GM12875 (cell line): Measurements from ENCODE around the gene TYW3.
A peak's percentile ranks its signal among the peaks of the same experiment; 100 is the strongest.
"Not testable (repeated sequence)": the region's sequence is repeated elsewhere in the genome, so short reads cannot be mapped to it uniquely, and the experiment has no call there.

ENCODE experiments used
- H3K4me3 ChIP-seq: one replicate; pipeline ENCODE4 v1.5.1; 2011; ENCODE audit warnings: low read depth, low read length, control low read depth
- CTCF ChIP-seq: IDR thresholded peaks from 2 replicates; pipeline ENCODE4 v1.5.1; 2011; ENCODE audit warnings: low read depth, mild to moderate bottlenecking, control low read depth, inconsistent platforms, low read length, moderate library complexity, borderline replicate concordance; ENCODE audit not compliant: insufficient read depth

TYW3 gene

GRCh38 chr1:74729741-74730478 is 3.0 kb upstream of the TYW3 start:
- no peak overlapping the region for H3K4me3 ChIP-seq
- no peak for TF ChIP-seq CTCF

DNA sequence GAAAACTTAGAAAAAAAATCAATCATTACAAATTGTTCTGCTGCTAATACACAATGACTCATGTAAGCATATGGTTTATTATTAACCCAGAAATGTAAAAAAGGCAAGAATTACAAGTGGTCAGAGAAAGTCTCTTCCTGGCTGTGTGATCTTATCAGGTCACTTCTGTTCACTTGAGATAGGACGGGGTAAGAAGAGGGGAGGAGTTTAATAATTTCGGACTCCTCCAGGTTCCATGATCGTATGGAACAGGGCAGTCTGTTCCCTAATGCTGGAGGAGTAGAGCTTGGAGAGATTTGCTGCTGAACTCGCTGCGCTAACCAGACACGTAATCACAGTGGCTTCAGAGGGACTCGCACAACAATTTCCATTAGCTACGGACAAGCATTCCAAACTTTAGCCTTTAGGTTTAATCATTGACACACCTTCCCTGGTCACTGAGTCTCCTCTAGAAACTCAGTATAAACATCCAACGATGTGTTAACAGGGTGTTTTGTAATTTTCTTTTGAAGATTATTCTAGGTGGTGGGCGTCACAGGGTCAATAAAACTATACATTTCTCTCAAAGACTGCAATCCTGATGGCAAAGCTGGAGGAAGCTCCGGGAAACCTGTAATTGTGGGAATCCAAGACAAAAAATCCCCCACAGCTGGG is 1.4 kb upstream of the TYW3 start:
- H3K4me3 ChIP-seq = no peak overlapping the region
- TF ChIP-seq CTCF = no peak

DNA sequence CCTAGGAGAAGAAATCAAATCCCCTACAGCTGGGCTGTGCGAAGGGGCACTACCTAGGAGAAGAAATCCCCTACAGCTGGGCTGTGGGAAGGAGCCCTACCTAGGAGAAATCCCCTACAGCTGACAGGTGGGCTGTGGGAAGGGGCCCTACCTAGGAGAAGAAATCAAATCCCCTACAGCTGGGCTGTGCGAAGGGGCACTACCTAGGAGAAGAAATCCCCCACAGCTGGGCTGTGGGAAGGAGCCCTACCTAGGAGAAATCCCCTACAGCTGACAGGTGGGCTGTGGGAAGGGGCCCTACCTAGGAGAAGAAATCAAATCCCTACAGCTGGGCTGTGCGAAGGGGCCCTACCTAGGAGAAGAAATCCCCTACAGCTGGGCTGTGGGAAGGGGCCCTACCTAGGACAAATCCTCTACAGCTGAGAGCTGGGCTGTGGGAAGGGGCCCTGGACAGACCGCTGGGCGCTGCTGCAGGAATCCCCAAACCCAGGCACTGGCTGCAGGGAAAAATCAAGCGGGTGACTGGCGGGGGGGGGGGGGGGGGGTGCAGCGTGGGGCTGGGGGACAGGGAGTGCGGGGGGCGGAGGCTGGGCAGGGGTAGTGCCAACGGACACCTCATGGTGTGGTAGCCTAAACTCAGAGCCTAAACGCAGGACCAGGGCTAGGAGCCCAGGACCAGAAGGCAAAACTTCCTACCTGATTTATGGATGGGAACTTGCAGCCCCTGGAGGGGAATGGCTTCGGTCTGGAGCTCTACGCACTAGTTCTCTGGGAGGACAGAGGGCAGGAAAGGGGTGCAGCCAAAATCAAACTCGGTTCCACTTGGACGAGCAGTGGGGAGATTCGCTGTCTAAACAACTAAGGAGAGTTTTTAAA is 643 bp upstream of the TYW3 start:
- H3K4me3 ChIP-seq = peak overlapping the region; percentile 90

DNA sequence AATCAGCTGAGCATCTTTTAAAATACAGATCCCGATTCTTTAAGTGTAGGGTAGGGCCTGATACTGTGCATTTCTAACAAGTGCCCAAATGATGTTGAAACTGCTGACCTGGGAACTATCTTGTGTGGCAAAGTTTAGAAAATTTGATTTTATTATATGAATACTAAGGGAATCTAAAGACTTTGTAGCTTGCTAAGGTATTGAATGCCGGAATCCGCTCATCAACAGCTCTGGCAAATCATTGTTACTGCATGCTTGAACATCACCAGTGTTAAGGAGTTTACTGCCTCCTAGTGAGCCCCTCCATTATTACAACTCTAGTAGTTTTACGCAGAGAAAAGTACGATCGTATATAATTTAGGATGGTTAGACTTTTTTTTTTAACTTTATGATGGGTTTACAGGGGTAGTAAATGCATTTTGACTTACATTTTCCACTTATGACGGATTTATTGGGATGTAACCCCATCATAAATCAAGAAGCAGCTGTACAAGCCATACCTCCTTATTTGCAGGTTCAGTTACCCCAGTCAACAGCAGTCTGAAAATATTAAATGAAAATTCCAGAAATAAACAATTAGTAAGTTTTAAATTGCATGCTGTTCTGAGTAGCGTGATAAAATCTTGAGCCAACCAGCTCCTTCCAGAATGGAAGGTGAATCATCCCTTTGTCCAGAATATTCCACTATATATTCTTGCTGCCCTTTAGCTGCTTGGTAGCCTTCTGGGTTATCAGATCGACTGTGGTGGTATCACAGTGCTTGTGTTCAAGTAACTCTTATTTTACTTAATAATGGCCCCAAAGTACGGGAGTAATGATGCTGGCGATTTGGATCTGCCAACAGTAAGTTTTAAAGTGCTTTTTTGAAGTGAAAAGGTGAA is 892 bp downstream of the TYW3 start:
- peak overlapping the region; percentile 90 for H3K4me3 ChIP-seq
- peak; percentile 59; the same call in 1 of the 2 replicates for TF ChIP-seq CTCF

GRCh38 chr1:74737333-74737732 is 4.4 kb downstream of the TYW3 start:
- no peak overlapping the region for H3K4me3 ChIP-seq
- no peak for TF ChIP-seq CTCF

- H3K4me3 ChIP-seq = not testable (repeated sequence)
Measured at GRCh38 chr1:74740307-74740980, 7.5 kb downstream of the TYW3 start.

GRCh38 chr1:74745247-74745646 is 12.3 kb downstream of the TYW3 start:
- not testable (repeated sequence) for H3K4me3 ChIP-seq

DNA sequence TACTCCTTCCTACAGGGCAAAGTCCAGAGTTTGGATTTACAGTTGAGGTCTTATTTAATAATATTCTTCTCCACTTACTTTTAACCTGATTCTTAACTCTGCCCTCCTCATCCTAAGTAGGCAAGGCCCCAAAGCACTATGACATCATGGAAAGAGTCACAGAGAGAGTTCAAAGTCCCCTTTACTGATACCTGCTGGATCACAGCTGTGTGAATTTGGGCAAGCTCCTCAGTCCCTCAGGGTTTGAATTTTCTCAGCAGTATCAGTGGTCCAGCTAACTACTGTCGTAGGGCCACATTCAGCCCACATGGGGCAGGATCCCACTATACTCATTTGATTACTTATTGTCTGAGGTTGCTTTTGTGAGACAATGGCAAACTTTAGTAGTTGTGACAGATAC is 16.0 kb downstream of the TYW3 start:
- no peak overlapping the region for H3K4me3 ChIP-seq
- TF ChIP-seq CTCF = no peak
